ENCODE measurements around the gene PAK6.

The PAK6 gene

GRCh38 chr15:40238532-40239403 is at the start of gene PAK6:
PAK6 (plus strand) TSS chr15:40239063; CDS start chr15:40264786, 25,723 bp downstream.
- peak; percentile 35 to 45 for DNase-seq

DNA sequence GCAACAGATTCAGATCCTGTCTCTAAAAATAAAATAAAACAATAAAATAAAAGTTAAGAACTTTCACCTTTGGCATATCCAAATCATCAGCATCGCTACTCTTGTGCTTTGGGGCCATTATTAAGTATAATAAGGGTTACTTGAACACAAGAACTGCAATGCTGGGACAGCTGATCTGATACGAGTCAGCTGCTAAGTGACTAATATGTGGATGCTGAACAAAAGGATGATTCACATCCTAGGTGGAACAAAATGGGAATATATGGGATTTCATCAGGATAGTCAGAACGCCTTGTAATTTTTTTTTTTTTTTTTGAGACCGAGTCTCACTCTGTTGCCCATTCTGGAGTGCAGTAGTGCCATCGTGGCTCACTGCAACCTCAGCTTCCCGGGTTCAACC is 48.3 kb upstream of the PAK6 start:
- no peak for DNase-seq

DNA sequence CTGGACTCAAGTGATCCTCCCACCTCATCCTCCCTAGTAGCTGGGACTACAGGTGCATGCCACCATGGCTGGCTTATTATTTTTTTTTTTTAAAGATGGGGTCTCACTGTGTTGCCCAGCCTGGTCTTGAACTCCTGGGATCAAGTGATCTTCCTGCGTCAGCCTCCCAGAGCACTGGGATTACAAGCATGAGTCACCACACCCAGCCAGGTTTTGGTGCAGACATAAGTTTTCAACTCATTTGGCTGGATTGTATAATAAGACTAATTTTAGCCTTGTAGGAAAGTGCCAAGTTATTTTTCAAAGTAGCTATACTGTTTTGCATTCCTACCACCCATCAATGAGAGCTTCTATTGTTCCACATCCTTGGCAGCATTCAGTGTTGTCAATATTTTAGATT is 45.9 kb upstream of the PAK6 start:
- DNase-seq: no peak

DNA sequence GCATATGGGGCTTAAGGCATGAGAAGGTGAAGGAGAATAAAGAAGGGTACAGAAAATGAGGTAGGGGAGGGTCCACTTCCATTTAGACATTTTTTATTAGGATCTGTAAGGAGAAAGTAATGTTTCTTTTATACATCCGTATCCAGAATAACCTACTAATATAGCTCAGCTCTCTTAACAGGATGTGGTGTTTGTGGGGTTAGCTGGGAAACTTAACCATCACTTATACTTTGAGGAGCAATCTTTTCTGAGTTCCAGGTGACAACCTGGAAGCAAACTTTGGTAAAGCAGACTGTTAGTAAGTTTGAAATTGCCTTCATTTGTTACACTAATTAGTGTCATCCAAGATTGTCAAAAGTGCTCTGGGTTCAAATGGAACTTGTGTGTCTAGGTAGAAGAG is 41.4 kb upstream of the PAK6 start:
- no peak for DNase-seq

- DNase-seq: no peak
These were observed 40.3 kb upstream of the PAK6 start for GRCh38 chr15:40198355-40199085.

DNA sequence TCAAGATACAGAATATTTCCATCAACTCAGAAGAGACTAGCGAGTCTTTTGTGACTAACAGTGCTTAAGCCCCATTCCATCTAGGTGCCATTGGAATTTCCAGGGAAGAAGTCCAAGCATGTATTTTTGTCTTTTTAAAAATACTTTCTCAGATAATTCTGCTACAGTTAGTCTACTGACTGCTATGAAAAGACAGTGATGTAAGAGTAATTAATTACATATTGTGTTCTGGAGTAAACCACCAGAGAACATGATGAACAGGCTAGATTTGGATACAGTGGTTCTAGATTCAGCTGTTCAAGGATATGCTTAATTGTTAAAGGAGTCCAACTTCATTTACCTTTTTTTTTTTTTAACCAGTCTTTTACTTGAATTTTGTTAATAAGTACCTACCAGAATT is 34.8 kb upstream of the PAK6 start:
- no peak for DNase-seq

GRCh38 chr15:40217166-40217824 is 21.6 kb upstream of the PAK6 start:
- DNase-seq: peak; percentile 70 to 73

DNA sequence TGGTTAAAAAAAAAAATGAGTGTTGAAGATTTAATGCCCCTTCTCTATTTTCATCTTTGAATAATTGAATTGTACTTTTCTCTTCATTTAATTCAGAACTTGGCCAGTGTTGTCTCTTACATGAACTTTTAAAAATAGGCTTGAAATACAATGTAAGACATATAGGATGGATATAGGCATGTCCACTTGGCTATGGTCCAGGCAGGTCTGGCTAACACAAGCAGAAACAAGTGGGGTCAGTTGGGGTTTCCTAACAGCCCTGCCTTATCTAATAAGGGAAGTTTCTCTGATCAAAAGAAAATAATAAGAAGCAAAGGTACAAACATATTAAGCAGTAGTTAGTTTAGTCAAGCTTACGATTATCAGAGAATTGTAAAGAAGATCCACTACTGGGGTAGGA is 19.1 kb upstream of the PAK6 start:
- no peak for DNase-seq

- no peak for DNase-seq
These were observed 16.7 kb upstream of the PAK6 start for GRCh38 chr15:40222131-40222530.

DNA sequence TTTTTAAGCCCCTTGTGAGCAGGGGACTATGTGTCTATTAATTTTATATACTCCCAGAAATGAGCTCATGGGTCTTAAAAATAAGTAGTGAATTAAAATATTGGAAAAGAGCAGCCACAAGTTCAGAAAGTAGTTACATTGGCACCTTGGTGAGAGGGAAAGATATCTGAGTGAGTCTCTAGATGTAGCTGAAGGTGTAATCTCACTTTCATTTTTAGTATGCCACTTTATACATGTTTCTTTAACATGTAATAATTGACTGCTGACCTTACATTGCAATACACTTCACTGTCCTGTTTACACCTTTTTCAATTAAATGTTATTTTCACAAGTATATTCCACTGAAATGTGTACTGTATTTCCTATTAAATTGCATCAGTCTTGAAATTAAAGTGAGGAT is 12.1 kb upstream of the PAK6 start:
- DNase-seq: no peak

GRCh38 chr15:40229316-40229715 is 9.5 kb upstream of the PAK6 start:
- DNase-seq: no peak

- DNase-seq: no peak
These were observed 8.9 kb upstream of the PAK6 start for GRCh38 chr15:40229956-40230355.

DNA sequence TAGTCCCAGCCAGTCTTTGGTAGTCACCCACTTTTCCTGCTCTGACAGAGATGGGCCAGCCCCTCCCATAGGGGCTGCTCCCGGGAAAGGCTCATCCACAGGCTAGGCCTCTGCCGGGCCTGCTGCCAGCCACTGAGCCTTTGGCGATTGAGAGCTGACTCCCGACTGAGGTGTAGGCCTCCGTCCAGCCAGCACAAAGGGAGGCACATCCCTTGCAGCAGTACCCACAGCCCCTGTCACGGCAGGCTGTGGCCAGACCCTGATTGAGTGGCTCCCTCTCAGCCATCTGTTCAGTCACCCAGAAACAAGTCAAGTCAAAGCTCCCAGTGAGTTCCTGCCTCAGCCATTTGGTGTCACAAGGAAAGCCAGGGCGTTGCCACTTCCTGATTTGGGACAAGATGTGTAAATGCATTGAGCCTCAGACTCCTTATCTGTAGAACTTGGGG is 6.2 kb upstream of the PAK6 start:
- peak in 1 of 2 experiments; percentile 3 for DNase-seq

DNA sequence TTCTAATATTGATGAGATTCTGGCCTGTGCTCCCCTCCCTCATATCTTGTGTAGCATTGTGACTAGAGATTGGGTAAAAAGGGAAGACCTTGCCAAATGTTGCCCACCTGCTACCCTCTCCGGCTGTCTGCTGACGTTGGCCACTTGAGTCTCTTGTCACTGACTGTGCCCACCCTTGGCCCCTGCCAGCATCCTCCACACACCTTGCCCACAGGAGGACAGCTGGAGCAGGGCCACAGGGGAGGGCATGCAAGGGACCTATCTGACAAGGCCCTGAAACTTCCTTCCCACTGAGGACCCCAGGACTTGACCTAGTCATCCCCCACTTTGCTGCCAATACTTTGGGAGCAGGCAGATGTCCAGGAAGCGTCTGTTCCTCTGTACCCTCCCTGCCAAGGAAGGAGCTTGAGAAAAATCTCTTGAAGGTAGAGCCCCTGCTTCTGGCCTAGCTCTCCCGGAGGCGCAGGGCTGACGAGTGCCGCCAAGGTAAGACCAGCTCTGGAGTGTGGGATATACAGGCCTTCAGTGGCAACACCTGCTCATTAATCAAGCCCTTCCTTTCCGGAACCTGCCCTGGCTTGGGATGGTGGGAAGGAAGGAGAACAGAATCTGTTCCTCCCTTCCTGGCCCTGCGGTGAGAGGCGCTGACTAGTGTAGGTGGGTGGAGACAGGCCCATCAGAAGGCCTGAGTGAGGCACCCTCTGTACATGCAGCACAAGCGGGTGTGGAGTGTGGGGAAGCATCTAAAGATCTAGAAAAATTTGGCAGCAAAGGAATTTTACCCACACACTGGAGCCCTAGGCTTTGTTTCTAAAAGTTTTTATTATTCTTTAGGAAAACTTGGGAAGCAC is 4.9 kb upstream of the PAK6 start:
- DNase-seq: no peak

DNA sequence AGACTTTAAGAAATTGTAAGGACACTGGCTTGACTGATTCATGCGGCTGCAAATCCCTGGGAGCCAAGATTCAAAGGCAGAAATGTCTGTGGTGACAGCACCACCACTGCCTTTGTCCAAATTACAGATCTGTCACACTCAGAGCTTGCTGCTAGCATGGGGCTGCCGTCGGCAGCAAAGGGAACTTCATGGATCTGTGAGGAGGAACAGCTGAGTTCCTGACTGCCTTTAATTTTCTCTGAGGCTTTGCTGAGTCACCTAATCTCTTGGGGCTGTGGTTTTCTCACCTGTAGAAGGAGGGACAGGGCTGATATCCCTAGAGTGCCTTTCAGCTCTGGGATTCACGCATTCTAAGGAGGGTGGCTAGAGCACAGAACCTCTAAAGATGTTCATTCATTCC is 4.1 kb upstream of the PAK6 start:
- no peak for DNase-seq

- DNase-seq: no peak
These were observed 3.5 kb upstream of the PAK6 start for GRCh38 chr15:40235201-40235885.

DNA sequence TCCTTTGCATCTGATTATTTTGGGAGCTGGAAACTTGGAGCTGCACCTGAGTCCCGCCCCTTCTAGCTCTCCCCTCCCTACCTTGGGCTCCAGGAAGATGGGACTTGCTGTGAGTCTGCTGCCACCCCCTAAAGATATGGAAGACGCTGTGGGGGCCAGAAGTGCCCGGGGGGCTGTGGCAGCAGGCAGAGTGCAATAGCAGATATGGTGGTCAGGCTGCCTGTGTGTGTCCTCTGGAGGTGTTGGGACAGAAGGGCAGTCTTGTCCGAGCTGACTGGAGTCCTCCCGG is 485 bp downstream of the PAK6 start:
- no peak for DNase-seq

DNA sequence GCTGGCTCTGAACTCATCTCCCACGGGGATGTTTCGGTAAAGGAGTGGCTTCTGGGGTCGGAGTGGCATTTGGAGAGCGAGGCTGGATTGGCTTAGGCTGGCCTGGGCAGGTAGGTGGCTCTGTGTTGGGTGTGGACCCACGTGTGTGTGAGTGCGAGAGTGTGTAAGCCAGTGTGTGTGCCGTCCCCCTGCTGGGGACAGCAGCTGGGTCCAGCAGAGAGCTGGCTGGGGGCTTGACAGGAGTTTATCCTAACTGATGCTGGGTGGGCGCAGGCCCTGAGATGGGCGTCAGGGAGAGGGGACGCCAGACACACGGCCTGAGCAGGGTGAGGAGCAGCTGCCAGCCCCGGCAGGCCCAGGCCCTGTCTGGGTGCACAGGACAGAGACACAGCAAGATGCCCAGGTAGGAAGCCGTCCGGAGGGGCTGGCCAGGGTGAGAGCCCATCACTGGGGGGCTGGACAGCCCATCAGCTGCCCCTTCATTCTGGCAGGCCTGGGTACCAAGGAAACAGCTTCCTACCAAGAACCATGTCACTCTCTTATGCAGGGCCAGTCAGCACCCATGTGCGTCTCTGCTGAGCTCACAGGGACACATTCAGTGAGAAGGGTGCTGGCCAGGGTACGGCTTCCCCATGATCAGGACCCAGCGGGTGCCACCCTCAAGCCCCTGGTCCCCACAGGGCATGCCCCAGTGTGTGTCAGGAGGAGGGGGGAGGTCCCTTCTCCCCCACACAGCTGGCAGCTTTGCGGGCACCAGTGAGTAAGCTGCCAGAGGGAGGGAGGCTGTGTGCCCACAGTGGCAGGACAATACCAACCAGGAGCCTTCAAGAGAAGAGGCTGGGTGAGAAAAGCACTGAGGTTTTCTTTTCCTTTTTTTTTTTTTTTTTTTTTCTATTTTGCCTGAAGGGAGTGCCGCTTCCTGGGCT is 1.1 kb downstream of the PAK6 start:
- DNase-seq: no peak

DNA sequence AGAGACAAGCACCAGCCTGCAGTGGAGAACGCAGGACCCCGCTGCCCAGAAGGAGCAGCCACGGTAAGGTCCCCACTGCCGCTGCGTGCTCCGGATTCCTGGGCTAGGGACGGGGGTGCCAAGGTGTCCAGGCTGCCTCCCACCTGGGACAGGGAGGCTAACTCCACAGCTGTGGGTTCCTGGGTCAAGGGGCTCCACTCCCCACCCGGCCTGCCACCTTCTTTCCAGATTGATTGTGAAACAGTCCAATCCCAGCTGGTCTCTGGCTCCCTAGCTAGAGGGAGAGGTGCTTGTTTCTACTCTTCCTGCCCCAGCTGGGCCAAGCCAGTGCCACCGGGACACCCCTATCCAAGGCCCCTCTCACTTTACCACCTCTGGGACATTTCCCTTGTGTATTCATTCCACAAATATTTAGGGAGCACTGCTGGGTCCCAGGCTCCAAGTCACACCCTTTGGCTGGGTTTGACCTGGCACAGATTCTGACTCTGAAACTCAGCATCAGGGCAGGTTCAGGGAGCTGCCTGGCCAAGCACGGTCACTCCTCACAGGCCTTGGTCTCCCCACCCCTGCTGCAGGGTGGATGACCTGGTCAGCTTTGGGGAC is 1.9 kb downstream of the PAK6 start:
- DNase-seq: no peak
